GM12872 (cell line): ENCODE measurements around the gene MALSU1.

ENCODE experiments used
- TF ChIP-seq, protein P1 (sequence below): IDR thresholded peaks from 3 replicates; pipeline ENCODE4 v1.5.1; 2011; ENCODE audit warnings: low read depth, mild to moderate bottlenecking, low read length, moderate library complexity; ENCODE audit not compliant: insufficient read depth

The MALSU1 gene

GRCh38 chr7:23290993-23291392 is 8.1 kb upstream of the MALSU1 start:
- TF ChIP-seq, protein P1, sequence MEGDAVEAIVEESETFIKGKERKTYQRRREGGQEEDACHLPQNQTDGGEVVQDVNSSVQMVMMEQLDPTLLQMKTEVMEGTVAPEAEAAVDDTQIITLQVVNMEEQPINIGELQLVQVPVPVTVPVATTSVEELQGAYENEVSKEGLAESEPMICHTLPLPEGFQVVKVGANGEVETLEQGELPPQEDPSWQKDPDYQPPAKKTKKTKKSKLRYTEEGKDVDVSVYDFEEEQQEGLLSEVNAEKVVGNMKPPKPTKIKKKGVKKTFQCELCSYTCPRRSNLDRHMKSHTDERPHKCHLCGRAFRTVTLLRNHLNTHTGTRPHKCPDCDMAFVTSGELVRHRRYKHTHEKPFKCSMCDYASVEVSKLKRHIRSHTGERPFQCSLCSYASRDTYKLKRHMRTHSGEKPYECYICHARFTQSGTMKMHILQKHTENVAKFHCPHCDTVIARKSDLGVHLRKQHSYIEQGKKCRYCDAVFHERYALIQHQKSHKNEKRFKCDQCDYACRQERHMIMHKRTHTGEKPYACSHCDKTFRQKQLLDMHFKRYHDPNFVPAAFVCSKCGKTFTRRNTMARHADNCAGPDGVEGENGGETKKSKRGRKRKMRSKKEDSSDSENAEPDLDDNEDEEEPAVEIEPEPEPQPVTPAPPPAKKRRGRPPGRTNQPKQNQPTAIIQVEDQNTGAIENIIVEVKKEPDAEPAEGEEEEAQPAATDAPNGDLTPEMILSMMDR, result no peak

DNA sequence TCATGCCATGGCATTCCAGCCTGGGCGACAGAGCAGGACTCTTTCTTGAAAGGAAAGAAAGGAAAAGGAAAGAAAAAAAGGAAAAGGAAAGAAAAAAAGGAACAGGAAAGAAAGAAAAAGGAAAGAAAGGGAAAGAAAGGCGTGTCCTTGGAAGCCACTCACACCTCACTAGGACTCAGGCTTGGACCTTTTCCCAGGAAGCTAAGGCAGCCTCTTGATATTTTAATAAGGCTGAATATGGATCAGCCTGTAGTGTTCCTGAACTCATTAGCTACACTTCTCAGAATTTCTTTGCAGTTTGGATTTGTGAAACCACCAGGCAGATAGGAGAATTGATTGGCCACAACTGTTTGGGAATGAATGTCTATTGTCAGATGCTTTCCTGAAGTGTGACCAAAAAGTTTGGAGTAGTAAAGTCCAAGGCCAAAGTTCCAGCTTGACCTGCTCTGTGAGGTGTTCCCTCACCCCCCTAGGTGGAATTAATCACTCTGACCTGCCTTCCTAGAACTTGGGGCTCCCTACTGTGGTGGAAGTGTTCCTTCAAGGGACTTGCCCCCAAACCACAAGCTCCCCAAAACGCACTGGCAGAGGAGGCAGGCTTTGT is 7.1 kb upstream of the MALSU1 start:
- TF ChIP-seq, protein P1, result no peak

DNA sequence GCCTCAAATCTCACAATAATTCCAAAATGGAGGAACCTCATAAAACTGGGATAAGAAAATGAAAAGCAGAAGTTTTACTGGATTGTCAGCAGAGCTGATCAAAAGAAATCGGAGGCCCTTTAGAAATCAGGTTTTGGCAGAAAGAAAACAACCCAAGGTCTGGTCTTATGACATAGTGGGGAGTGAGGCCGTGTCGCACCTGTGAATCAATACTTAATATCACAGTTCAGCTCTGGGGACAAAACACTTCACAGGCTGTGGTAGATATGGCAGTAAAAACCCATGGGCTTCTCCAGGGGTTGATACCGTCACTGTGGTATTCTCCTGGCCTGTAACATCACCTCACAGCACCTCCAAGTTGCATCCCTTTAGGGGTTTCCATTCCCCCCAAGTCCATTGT is 6.5 kb upstream of the MALSU1 start:
- TF ChIP-seq, protein P1, result no peak

- TF ChIP-seq, protein P1, result no peak
These were observed 5.6 kb upstream of the MALSU1 start for GRCh38 chr7:23293500-23294073.

GRCh38 chr7:23294549-23295400 is 4.4 kb upstream of the MALSU1 start:
- TF ChIP-seq, protein P1, result no peak

DNA sequence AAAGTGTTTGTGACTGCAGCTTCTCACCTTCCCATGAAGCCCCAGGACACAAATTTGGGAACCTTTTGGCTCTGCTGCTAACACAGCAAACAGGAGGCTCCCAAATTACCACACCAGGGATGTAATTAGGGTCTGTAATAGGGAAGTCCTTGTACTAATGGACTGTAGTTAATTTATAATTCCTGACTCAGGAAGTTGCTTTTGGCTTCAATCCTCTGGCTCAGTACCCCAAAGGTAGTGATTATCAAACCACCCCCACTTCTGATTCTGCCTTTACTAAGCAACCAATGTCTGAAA is 3.8 kb upstream of the MALSU1 start:
- TF ChIP-seq, protein P1, result no peak

DNA sequence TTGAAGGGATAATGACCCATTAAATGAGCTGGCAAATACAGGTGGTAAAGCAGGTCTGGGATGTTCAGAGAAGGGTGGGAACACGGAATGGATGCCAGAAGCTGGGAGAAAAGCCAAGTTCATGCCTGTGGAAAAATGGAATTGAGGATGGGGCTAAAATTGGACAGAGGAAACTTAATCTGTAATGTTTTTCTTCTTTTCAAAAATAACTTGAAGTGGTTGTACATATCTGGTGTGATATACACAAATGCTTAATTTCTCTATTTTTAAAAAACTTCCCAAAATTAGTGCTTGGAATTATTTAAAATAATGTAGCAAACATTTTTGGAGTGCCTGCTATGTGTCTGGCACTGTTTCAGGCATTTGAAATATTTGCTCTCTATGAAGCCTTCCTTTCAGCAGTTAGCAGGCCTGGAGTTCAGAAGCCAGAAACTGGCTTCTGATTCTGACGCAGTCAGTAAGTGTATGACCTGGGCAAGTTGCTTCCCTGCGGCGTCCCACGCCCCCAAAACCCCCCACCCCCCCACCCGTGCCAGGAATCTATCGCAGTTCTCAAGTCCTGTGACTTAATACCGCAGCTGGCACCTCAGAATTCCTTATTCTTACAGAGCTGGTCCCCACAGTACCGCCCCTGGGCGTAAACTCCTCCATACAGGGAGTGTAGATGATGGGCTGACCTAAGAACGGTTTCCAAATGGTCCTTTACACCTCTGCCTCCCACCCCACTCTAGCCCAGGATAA is 828 bp upstream of the MALSU1 start:
- TF ChIP-seq, protein P1, result no peak
